Smooth muscle cell (in vitro differentiated cells): Measurements from ENCODE around the gene MED9. TPM values are rescaled to one million over a fixed set of nuclear protein-coding genes. Genes with fewer than 3 reads are reported as not detected.

ENCODE experiments used
- DNase-seq: peaks from one replicate; lab custom pipeline; 2025; ENCODE audit not compliant: unreplicated experiment; lab: John Stamatoyannopoulos, UW
- H2AFZ ChIP-seq: fragments of 200-600 bp; sonication (generic); 2 replicates; pipeline ENCODE4 v1.6.0; 2016; ENCODE audit warnings: antibody characterized with exemption, low read depth, mild to moderate bottlenecking
- H3F3A ChIP-seq: fragments of 200-600 bp; sonication (generic); 2 replicates; pipeline ENCODE4 v1.6.0; 2017; ENCODE audit warnings: antibody characterized with exemption, low read depth
- H3K27ac ChIP-seq: fragments of 200-600 bp; sonication (generic); 2 replicates; pipeline ENCODE4 v1.5.1; 2016; ENCODE audit warnings: low read depth, mild to moderate bottlenecking
- H3K27me3 ChIP-seq: fragments of 200-600 bp; sonication (generic); 2 replicates; pipeline ENCODE4 v1.6.1; 2016; ENCODE audit warnings: low read depth, mild to moderate bottlenecking
- H3K36me3 ChIP-seq: fragments of 200-600 bp; sonication (generic); 2 replicates; pipeline ENCODE4 v1.5.1; 2016; ENCODE audit warnings: low read depth
- H3K4me1 ChIP-seq: fragments of 200-600 bp; sonication (generic); 2 replicates; pipeline ENCODE4 v1.5.1; 2016; ENCODE audit warnings: low read depth
- H3K4me2 ChIP-seq: fragments of 200-600 bp; sonication (generic); 2 replicates; pipeline ENCODE4 v1.6.0; 2016; ENCODE audit warnings: mild to moderate bottlenecking
- H3K4me3 ChIP-seq: fragments of 200-600 bp; sonication (generic); 2 replicates; pipeline ENCODE4 v1.5.1; 2016; ENCODE audit warnings: mild to moderate bottlenecking
- H3K79me2 ChIP-seq: fragments of 200-600 bp; sonication (generic); 2 replicates; pipeline ENCODE4 v1.6.0; 2016; ENCODE audit warnings: low read depth, mild to moderate bottlenecking
- H3K9ac ChIP-seq: fragments of 200-600 bp; sonication (generic); 2 replicates; pipeline ENCODE4 v1.6.0; 2016; ENCODE audit warnings: low read depth
- H3K9me3 ChIP-seq: fragments of 200-600 bp; sonication (generic); replicated peaks from 2 replicates; pipeline ENCODE4 v1.5.1; 2016; ENCODE audit warnings: low read depth
- H4K20me1 ChIP-seq: fragments of 200-600 bp; sonication (generic); 2 replicates; pipeline ENCODE4 v1.6.0; 2016; ENCODE audit warnings: low read depth
- CTCF ChIP-seq: fragments of 200-600 bp; sonication (generic); IDR thresholded peaks from 2 replicates; pipeline ENCODE4 v1.5.1; 2017; ENCODE audit warnings: borderline replicate concordance, mild to moderate bottlenecking, antibody characterized with exemption; ENCODE audit not compliant: insufficient read depth, poor library complexity, severe bottlenecking
- WGBS: methylation state at CpG from one replicate; pipeline ENCODE4 v1.1.7; 2016; ENCODE audit warnings: low lambda C conversion rate; 5-methylcytosine and 5-hydroxymethylcytosine counted together
- polyA plus RNA-seq: library from polyadenylated mRNA; unstranded; fragments of >200 nt; fragmentation: Nextera tagmentation; extraction: Ambion mirVana; gene quantifications from 2 replicates; pipeline ENCODE4 v1.2.1, GENCODE V29; 2016
- small RNA-seq: library from RNA; depleted of rRNA; stranded (forward); fragments of <200 nt; gene quantifications from one replicate; pipeline ENCODE3, GENCODE V24; 2014
- total RNA-seq: library from RNA; depleted of rRNA; stranded (reverse); fragments of >200 nt; gene quantifications from 2 replicates; pipeline ENCODE4 v1.2.3, GENCODE V29; 2014

The MED9 gene
- total and polyA plus RNA-seq, 2 experiments from 2014 or later, result 8.4 to 15.4 TPM

DNA sequence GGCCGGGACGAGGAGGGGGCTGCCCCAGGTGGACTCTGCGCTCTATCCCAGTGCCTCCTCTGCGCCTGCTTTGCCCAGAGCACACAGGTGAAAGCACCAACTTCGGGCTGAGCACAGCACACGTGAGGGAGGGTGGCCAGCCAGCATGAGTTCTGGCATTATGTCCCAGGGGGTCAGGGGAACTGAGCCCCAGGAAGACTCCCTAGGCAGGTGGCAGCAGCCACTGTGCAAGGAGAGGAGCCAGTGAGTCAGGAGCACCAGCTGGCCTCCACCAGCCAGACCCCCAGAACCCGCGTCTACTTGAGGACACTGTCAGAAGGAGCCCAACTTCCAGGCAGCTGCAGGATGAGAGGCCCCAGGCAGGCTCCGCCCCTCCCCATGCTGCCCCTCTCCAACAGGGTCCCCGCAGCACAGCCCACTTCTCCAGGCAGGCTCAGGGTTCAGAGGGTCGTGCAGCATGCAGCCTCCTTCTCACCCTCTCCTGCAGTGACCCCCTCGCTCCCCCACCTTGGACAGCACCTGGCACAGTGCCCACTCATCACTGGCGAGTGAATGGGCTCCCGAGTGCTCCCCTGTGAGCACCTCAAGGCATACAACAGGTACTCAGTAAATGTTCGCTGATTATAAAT lies 63.6 kb downstream of the MED9 start:
- no peaks in the 10 kb centered on the region for H3F3A ChIP-seq
- H3K79me2 ChIP-seq, result no peaks in the 10 kb centered on the region
- no peak overlapping the region for H2AFZ ChIP-seq
- no peak overlapping the region for H3K27ac ChIP-seq
- no peaks in the 10 kb centered on the region for H4K20me1 ChIP-seq
- H3K9me3 ChIP-seq, result no peaks in the 10 kb centered on the region
- no peaks in the 10 kb centered on the region for H3K27me3 ChIP-seq
- 92% methylated on average over 15 of the region's 15 CpGs for WGBS
- H3K9ac ChIP-seq, result no peak overlapping the region
- H3K4me2 ChIP-seq, result no peak overlapping the region
- no peaks in the 10 kb centered on the region for H3K4me1 ChIP-seq
- no peak for DNase-seq
- TF ChIP-seq CTCF, result no peak
- no peak overlapping the region for H3K4me3 ChIP-seq
- H3K36me3 ChIP-seq, result no peaks in the 10 kb centered on the region

DNA sequence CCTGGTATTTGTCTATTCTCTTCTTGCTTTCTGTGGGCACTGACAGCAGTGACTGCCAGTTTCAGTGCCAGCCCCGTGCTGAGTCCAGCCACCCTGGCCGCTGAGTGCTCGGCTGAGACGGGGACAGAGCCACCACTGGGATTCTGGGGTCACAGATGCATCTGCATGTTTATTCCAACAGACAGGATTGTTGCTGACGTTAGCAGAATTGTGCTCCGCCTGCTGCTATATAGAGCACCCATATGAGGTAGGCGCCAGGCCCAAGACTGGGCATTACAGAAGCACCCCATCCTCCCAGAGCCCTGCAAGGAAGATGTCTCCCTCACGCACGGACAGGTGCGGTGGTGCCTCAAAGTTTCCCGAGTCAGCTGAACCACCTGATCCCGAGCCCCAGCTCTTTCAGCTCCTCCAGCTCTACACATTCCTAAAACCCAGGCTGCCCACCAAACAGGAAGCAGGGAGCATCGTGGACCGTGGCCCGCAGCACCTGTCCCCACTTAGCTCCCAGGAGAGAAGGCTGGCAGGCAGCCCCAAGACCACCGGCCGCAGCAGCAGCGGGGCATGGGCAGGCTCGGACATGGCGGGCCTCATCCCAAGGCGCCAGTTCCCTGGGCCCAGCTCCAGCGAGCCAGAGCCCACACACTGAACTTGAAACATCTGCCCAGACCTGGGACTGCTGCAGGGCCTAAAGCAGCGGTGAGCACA lies 64.3 kb downstream of the MED9 start:
- Histone ChIP-seq H4K20me1 (no peaks in the 10 kb centered on the region), H3K4me3 (no peak overlapping the region), H3K9ac (no peak overlapping the region), H3K36me3 (no peaks in the 10 kb centered on the region), H3K79me2 (no peaks in the 10 kb centered on the region), H3K4me1 (no peaks in the 10 kb centered on the region), H3K9me3 (no peaks in the 10 kb centered on the region), H3K27me3 (no peaks in the 10 kb centered on the region), H3F3A (no peaks in the 10 kb centered on the region), H3K4me2 (no peak overlapping the region), H3K27ac (no peak overlapping the region), H2AFZ (no peak overlapping the region)
- WGBS, result 91% methylated on average over 23 of the region's 23 CpGs
- DNase-seq, result no peak
- no peak for TF ChIP-seq CTCF

- Histone ChIP-seq H3K4me2 (no peak overlapping the region), H3K9ac (no peak overlapping the region), H3F3A (no peaks in the 10 kb centered on the region), H4K20me1 (no peaks in the 10 kb centered on the region), H2AFZ (no peak overlapping the region), H3K79me2 (no peaks in the 10 kb centered on the region), H3K27me3 (no peaks in the 10 kb centered on the region), H3K4me1 (no peaks in the 10 kb centered on the region), H3K4me3 (no peak overlapping the region), H3K36me3 (no peaks in the 10 kb centered on the region), H3K9me3 (no peaks in the 10 kb centered on the region), H3K27ac (no peak overlapping the region)
- no peak for TF ChIP-seq CTCF
- no peak for DNase-seq
- WGBS, result 96% methylated on average over 5 of the region's 5 CpGs
These were observed 64.8 kb downstream of the MED9 start for GRCh38 chr17:17541640-17542001.

Small RNAs within 50 kb of the gene (small RNA-seq; reads per million reads assigned to genes)
- not detected for gene RF00019

Other genes starting within 250 kb of the MED9 start
- 13.0 and 15.1 TPM in 2 replicates for gene FLCN, start 239.8 kb upstream of the MED9 start, total RNA-seq
- 7.6 and 11.8 TPM in 2 replicates for gene FLCN, start 239.8 kb upstream of the MED9 start, polyA plus RNA-seq
- 77.0 and 107 TPM in 2 replicates for gene COPS3, start 195.8 kb upstream of the MED9 start, total RNA-seq
- gene COPS3, start 195.8 kb upstream of the MED9 start, polyA plus RNA-seq, result 68.3 and 76.4 TPM in 2 replicates
- 2.5 and 4.5 TPM in 2 replicates for gene NT5M, start 173.6 kb upstream of the MED9 start, total RNA-seq
- 6.1 and 7.5 TPM in 2 replicates for gene NT5M, start 173.6 kb upstream of the MED9 start, polyA plus RNA-seq
- gene RASD1, start 19.4 kb downstream of the MED9 start, total RNA-seq, result 1.4 and 5.0 TPM in 2 replicates
- 5.7 and 8.1 TPM in 2 replicates for gene RASD1, start 19.4 kb downstream of the MED9 start, polyA plus RNA-seq
- gene PEMT, start 114.7 kb downstream of the MED9 start, total RNA-seq, result 39.0 and 43.8 TPM in 2 replicates
- gene PEMT, start 114.7 kb downstream of the MED9 start, polyA plus RNA-seq, result 69.4 and 69.9 TPM in 2 replicates
- 11.1 and 12.2 TPM in 2 replicates for gene RAI1, start 204.5 kb downstream of the MED9 start, total RNA-seq
- 17.6 and 19.2 TPM in 2 replicates for gene RAI1, start 204.5 kb downstream of the MED9 start, polyA plus RNA-seq